GM12864 (cell line): ENCODE data around the gene SYT2.

Experiments used
- DNase-seq: peaks from one replicate; pipeline ENCODE4 v3.0.0-alpha.2; 2011; ENCODE audit warnings: low read depth
- H3K4me3 ChIP-seq: 2 replicates; pipeline ENCODE4 v1.5.1; 2011; ENCODE audit warnings: mild to moderate bottlenecking, low read depth, low read length, control low read depth
- CTCF ChIP-seq: IDR thresholded peaks from 2 replicates; pipeline ENCODE4 v1.5.1; 2011; ENCODE audit warnings: low read depth, mild to moderate bottlenecking, moderate library complexity, low read length, control low read depth, inconsistent platforms; ENCODE audit errors: missing control alignments

Gene SYT2

GRCh38 chr1:202578565-202578964, 131.7 kb downstream of the SYT2 start:
- no peak overlapping the region for H3K4me3 ChIP-seq
- DNase-seq: no peak
- no peak for TF ChIP-seq CTCF

GRCh38 chr1:202578001-202578504, 132.2 kb downstream of the SYT2 start:
- TF ChIP-seq CTCF: no peak
- DNase-seq: no peak
- no peak overlapping the region for H3K4me3 ChIP-seq

GRCh38 chr1:202577381-202577780, 132.9 kb downstream of the SYT2 start:
- no peak for DNase-seq
- no peak overlapping the region for H3K4me3 ChIP-seq
- no peak for TF ChIP-seq CTCF

GRCh38 chr1:202576816-202577215, 133.4 kb downstream of the SYT2 start:
- no peak for TF ChIP-seq CTCF
- DNase-seq: no peak
- H3K4me3 ChIP-seq: no peak overlapping the region

GRCh38 chr1:202575918-202576653, 134.2 kb downstream of the SYT2 start:
- no peak for TF ChIP-seq CTCF
- DNase-seq: no peak
- H3K4me3 ChIP-seq: no peak overlapping the region

- no peak for DNase-seq
Measured at GRCh38 chr1:202572867-202573266, 137.4 kb downstream of the SYT2 start.

More at GRCh38 chr1:202572867-202573266, 137.4 kb downstream of the SYT2 start:
- no peak for TF ChIP-seq CTCF
- no peak overlapping the region for H3K4me3 ChIP-seq
